ENCODE results near the gene SHC1. TPM values are rescaled to one million over a fixed set of nuclear protein-coding genes. Genes with fewer than 3 reads are reported as not detected.
A peak's percentile ranks its signal among the peaks of the same experiment; 100 is the strongest.

SHC1 gene
- total RNA-seq, 1 experiment from 2014 or later = 199 TPM

- TF ChIP-seq MLX (CRISPR knock-in tag; IDR thresholded peaks at IDR 0.05) (no peak), ATF3 (CRISPR knock-in tag; conservative IDR thresholded peaks at IDR 0.05) (no peak), NFE2L1 (CRISPR knock-in tag; IDR thresholded peaks at IDR 0.05) (peak; percentile 65; the same call in 1 of the 2 replicates), SOX15 (CRISPR knock-in tag; IDR thresholded peaks at IDR 0.05) (no peak), TP53 (CRISPR knock-in tag; IDR thresholded peaks at IDR 0.05) (no peak), MYBL2 (CRISPR knock-in tag; IDR thresholded peaks at IDR 0.05) (no peak), FOXP1 (CRISPR knock-in tag; IDR thresholded peaks at IDR 0.05; ENCODE audit: borderline replicate concordance) (no peak), SMAD3 (CRISPR knock-in tag; IDR thresholded peaks at IDR 0.05; ENCODE audit: borderline replicate concordance) (no peak), E2F1 (CRISPR knock-in tag; IDR thresholded peaks at IDR 0.05) (no peak), FOXJ3 (CRISPR knock-in tag; IDR thresholded peaks at IDR 0.05; ENCODE audit: borderline replicate concordance) (no peak), ETV6 (CRISPR knock-in tag; IDR thresholded peaks at IDR 0.05) (peak; percentile 81), EMX1 (CRISPR knock-in tag; IDR thresholded peaks at IDR 0.05) (no peak), AR (CRISPR knock-in tag; IDR thresholded peaks at IDR 0.05) (no peak; the same call in 1 of the 2 replicates)
- TF ChIP-seq, protein P1, sequence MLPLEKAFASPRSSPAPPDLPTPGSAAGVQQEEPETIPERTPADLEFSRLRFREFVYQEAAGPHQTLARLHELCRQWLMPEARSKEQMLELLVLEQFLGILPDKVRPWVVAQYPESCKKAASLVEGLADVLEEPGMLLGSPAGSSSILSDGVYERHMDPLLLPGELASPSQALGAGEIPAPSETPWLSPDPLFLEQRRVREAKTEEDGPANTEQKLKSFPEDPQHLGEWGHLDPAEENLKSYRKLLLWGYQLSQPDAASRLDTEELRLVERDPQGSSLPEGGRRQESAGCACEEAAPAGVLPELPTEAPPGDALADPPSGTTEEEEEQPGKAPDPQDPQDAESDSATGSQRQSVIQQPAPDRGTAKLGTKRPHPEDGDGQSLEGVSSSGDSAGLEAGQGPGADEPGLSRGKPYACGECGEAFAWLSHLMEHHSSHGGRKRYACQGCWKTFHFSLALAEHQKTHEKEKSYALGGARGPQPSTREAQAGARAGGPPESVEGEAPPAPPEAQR (CRISPR knock-in tag; IDR thresholded peaks at IDR 0.05) = no peak
- TF ChIP-seq, protein P2, sequence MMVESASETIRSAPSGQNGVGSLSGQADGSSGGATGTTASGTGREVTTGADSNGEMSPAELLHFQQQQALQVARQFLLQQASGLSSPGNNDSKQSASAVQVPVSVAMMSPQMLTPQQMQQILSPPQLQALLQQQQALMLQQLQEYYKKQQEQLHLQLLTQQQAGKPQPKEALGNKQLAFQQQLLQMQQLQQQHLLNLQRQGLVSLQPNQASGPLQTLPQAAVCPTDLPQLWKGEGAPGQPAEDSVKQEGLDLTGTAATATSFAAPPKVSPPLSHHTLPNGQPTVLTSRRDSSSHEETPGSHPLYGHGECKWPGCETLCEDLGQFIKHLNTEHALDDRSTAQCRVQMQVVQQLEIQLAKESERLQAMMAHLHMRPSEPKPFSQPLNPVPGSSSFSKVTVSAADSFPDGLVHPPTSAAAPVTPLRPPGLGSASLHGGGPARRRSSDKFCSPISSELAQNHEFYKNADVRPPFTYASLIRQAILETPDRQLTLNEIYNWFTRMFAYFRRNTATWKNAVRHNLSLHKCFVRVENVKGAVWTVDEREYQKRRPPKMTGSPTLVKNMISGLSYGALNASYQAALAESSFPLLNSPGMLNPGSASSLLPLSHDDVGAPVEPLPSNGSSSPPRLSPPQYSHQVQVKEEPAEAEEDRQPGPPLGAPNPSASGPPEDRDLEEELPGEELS (CRISPR knock-in tag; IDR thresholded peaks at IDR 0.05) = peak; percentile 43; the same call in 1 of the 2 replicates
- TF ChIP-seq, protein P3, sequence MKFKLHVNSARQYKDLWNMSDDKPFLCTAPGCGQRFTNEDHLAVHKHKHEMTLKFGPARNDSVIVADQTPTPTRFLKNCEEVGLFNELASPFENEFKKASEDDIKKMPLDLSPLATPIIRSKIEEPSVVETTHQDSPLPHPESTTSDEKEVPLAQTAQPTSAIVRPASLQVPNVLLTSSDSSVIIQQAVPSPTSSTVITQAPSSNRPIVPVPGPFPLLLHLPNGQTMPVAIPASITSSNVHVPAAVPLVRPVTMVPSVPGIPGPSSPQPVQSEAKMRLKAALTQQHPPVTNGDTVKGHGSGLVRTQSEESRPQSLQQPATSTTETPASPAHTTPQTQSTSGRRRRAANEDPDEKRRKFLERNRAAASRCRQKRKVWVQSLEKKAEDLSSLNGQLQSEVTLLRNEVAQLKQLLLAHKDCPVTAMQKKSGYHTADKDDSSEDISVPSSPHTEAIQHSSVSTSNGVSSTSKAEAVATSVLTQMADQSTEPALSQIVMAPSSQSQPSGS (CRISPR knock-in tag; IDR thresholded peaks at IDR 0.05; ENCODE audit: borderline replicate concordance, low read depth) = no peak
- TF ChIP-seq, protein P4, sequence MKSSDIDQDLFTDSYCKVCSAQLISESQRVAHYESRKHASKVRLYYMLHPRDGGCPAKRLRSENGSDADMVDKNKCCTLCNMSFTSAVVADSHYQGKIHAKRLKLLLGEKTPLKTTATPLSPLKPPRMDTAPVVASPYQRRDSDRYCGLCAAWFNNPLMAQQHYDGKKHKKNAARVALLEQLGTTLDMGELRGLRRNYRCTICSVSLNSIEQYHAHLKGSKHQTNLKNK (CRISPR knock-in tag; IDR thresholded peaks at IDR 0.05) = no peak
- TF ChIP-seq, protein P5, sequence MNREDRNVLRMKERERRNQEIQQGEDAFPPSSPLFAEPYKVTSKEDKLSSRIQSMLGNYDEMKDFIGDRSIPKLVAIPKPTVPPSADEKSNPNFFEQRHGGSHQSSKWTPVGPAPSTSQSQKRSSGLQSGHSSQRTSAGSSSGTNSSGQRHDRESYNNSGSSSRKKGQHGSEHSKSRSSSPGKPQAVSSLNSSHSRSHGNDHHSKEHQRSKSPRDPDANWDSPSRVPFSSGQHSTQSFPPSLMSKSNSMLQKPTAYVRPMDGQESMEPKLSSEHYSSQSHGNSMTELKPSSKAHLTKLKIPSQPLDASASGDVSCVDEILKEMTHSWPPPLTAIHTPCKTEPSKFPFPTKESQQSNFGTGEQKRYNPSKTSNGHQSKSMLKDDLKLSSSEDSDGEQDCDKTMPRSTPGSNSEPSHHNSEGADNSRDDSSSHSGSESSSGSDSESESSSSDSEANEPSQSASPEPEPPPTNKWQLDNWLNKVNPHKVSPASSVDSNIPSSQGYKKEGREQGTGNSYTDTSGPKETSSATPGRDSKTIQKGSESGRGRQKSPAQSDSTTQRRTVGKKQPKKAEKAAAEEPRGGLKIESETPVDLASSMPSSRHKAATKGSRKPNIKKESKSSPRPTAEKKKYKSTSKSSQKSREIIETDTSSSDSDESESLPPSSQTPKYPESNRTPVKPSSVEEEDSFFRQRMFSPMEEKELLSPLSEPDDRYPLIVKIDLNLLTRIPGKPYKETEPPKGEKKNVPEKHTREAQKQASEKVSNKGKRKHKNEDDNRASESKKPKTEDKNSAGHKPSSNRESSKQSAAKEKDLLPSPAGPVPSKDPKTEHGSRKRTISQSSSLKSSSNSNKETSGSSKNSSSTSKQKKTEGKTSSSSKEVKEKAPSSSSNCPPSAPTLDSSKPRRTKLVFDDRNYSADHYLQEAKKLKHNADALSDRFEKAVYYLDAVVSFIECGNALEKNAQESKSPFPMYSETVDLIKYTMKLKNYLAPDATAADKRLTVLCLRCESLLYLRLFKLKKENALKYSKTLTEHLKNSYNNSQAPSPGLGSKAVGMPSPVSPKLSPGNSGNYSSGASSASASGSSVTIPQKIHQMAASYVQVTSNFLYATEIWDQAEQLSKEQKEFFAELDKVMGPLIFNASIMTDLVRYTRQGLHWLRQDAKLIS (CRISPR knock-in tag; IDR thresholded peaks at IDR 0.05; ENCODE audit: borderline replicate concordance) = peak; percentile 52; the same call in 1 of the 2 replicates
- TF ChIP-seq, protein P6, sequence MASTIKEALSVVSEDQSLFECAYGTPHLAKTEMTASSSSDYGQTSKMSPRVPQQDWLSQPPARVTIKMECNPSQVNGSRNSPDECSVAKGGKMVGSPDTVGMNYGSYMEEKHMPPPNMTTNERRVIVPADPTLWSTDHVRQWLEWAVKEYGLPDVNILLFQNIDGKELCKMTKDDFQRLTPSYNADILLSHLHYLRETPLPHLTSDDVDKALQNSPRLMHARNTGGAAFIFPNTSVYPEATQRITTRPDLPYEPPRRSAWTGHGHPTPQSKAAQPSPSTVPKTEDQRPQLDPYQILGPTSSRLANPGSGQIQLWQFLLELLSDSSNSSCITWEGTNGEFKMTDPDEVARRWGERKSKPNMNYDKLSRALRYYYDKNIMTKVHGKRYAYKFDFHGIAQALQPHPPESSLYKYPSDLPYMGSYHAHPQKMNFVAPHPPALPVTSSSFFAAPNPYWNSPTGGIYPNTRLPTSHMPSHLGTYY (CRISPR knock-in tag; IDR thresholded peaks at IDR 0.05) = no peak
- TF ChIP-seq, protein P7, sequence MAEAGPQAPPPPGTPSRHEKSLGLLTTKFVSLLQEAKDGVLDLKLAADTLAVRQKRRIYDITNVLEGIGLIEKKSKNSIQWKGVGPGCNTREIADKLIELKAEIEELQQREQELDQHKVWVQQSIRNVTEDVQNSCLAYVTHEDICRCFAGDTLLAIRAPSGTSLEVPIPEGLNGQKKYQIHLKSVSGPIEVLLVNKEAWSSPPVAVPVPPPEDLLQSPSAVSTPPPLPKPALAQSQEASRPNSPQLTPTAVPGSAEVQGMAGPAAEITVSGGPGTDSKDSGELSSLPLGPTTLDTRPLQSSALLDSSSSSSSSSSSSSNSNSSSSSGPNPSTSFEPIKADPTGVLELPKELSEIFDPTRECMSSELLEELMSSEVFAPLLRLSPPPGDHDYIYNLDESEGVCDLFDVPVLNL (CRISPR knock-in tag; IDR thresholded peaks at IDR 0.05; ENCODE audit: borderline replicate concordance, low read depth) = no peak
Measured at GRCh38 chr1:154972517-154973343, 2.2 kb upstream of the SHC1 start (continued).
